SHP77 (cell line): ENCODE results near the gene CTSE.

Source experiments
- DNase-seq, 2 experiments: peaks; one replicate each; lab custom pipeline; 2025; lab: John Stamatoyannopoulos, UW

The CTSE gene

GRCh38 chr1:206049919-206050600 lies 26.4 kb upstream of the CTSE start:
- DNase-seq, result no peak

DNA sequence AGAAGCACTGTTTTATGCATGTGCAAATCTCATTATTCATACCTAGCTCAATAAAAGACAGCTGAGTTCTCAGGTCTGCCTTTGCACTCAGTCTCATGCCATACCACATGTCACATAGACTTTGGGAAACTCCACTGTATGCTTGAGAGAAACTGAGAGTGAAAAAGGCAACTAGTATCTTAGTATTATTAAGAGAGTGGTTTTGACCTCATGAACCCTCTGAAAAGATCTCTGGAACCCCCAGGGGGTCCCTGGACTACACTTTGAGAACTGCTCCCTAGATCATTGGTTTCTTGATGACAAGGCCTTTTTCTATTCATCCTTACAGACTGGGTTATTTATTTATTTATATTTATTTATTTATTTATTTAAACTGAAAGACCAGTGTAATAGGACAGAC lies 25.6 kb upstream of the CTSE start:
- no peak for DNase-seq

GRCh38 chr1:206048582-206048981 lies 24.9 kb upstream of the CTSE start:
- DNase-seq, result no peak

DNA sequence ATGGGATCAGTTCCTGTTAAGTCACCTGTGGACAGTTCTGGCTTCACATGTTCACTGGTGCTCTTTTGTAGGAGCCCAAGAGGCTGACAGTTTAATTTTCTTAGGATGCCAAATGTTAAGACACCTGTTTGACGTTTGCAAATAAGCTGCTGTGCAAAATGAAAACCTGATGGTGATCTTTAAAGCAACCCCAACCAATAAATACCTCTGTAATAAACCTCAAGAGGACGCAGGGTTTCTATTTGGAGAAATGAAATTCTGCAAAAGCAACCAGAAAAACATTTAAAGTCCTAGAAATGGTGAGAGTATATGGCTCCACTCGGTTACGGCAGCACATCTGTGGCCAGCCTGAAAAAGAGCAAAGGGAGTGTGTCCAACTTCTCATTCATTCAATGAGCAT lies 23.6 kb upstream of the CTSE start:
- no peak for DNase-seq

- no peak for DNase-seq
Measured at GRCh38 chr1:206041640-206042039, 17.9 kb upstream of the CTSE start.

GRCh38 chr1:206040328-206040727 lies 16.6 kb upstream of the CTSE start:
- DNase-seq, result no peak

GRCh38 chr1:206039046-206039973 lies 15.6 kb upstream of the CTSE start:
- no peak for DNase-seq

DNA sequence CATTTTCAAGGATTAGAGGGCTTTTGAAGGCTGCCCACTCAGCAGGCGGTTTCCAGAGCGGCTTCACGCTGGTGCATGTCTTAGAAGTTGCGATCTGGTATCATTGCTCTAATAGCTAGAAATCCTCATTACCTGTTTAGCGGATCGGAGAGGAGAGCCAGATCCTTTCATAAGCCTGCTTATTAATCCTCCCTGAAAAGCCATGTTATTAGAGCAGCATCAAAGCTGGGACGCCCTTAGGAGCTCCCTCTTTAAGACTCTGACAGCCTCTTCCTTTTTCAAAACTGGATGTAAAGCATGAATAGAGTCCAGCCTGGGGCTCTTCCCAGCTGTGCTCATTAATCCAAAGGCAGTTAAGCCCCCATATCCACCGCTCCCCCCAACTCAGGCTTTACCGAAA lies 13.9 kb upstream of the CTSE start:
- DNase-seq, result no peak

GRCh38 chr1:206036663-206037455 lies 13.2 kb upstream of the CTSE start:
- no peak for DNase-seq

- no peak for DNase-seq
Measured at GRCh38 chr1:206035027-206035426, 11.3 kb upstream of the CTSE start.

DNA sequence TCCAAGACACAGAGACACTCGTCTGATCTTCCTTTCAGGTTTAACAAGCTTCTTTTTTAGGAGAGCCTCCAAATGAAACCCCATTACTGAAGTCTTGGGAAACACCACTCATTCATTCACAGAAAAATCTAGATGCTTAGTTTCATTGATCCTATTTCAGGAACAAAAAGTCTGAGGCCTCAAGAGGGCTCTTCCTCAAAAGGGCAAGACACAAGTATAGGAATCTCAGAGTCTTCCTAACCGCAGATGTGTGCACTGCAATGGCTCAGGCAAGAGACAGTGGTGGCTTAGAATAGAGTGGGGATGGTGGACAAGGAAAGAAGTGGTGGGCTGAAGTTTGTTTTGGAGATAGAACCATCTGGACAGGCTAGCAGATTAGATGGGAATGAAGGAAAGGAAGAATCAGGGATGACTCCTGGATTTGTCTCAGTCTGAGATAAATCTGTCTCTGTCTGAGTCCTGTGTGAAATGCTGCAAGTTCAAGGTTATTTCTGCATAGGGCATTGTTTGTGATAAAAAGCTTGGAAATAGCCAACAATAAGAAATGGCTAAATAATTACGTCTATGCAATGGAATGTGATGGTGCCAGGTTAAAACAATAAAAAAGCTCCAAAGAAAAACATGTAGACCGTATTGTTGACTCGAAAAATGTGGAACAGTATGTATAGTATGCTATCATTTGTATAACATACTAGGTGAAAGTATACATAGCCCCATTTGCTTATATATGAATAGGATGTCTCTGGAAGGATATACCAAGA lies 8.9 kb upstream of the CTSE start:
- no peak for DNase-seq

DNA sequence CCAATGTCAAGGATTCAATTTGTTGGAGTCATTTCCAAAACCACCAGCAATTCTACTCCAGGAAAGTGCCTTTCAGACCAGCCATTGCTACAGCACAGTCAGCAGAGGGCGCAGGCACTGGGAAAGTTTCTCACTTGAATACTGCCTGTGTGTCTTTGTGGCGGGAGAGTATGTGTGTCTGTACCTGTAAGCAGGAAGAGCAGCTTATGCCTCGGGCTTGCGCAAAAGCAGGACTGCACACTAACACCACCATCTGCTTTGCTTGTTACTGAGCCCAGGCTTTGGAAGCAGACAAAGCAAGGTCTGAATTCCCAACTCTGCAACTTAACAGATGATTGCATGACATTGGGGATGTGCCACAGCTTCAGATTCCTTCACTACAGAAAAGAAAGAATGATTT lies 7.0 kb upstream of the CTSE start:
- DNase-seq, result peak; percentile 58 to 66

DNA sequence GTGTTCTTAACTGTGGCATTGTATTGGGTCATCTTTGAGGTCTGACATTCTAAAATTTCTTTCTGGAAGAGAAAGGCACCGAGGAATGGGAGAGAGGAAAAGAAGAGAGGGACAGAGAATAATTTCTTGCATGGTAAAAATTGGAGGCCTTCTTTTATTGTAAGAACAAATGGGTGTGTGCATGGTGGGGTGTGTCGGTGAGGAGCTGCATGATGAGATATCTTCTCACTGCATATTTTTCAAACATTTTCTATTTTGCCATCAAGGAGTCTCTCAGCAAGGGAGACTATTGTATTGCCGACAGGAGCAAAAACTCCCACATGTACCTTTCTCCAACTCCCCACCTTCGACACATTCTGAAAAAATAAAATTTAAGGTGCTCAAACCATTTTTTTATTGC lies 6.5 kb upstream of the CTSE start:
- no peak for DNase-seq

- DNase-seq, result no peak
Measured at GRCh38 chr1:206029484-206029883, 5.8 kb upstream of the CTSE start.

GRCh38 chr1:206025283-206025820 lies 1.7 kb upstream of the CTSE start:
- DNase-seq, result no peak

GRCh38 chr1:206022766-206023165 lies 929 bp downstream of the CTSE start:
- no peak for DNase-seq

DNA sequence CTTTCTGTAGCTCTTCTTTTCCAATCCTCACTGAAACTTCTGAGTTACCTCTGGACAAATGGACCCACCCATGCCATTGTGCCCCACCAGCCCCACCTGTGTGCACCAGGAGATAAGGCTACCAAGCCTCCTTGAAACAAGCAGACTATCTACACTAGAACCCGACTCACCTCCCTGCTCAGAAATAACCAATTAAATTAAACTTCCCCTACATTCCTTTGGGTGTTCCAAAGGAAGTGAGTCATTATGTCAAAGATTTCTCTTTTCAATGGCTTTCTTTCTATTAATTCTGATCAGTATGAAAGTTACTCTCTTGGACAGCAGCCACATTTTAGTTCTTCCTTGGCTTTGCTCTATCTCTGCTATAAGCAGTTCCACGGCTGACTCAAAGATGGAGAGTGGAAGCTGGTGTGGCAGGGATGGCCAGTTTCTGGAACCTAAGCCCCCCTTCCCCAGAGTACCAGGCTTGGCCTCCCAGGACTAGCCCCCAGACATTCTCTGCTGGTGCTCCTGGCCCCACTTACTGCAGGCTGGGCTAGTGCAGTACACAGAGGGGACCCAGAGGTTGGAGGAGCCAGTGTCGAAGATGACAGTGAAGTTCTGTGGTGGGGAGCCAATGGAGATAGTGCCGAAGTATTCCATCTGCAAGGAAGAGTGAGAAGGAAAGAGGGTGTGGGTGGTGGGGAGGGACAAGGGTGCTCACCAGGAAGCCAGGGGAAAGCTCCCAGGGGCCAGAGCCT lies 1.9 kb downstream of the CTSE start:
- DNase-seq, result no peak

DNA sequence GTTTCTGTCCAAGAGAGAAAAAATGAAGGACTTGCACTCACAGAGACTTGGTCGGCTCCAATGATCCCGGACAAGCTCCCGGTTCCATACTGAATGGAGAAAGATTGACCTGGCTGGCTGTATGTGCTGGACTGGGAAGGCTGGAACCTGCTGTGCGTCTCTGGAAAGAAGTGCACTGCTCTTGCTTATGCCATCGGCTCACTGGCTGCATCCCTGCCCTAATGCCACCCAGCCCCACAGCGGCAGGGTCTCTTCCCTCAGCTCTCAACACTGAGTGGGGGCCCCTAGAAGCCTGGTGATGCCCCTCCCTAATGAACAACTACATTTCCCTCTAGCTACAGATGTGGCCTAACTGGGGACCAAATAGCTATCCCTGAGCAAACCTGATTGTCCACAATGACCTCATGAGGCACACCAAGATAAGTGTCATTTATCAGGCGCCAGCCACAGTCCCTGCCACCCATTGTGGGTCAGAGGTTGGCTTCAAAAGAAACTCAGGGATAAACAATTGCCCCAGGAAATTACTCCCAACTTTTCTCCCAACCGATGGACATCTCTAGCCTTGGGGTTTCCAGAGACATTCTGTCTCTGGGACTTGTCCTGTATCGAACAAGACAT lies 2.6 kb downstream of the CTSE start:
- no peak for DNase-seq

- DNase-seq, result no peak
Measured at GRCh38 chr1:206020393-206021007, 3.2 kb downstream of the CTSE start.

DNA sequence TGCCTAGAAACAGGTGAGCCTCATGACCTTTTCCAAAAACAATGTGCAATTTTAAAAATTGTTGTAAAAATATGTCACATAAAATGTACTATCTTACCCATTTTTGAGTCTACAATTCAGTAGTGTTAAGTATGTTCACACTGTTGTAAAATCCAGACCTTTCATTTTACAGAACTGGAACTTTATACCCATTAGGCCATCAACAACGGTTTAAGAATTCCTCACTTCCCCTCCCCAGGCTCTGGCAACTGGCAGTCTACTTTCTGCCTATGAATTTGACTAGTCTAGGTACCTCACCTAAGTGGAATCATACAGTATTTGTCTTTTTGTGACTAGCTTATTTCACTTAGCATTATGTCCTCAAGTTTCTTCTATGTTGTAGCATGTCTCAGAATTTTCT lies 8.6 kb downstream of the CTSE start:
- no peak for DNase-seq
